Naive thymus-derived CD8-positive, alpha-beta T cell (primary cell): ENCODE results near the gene TECPR1. TPM values are rescaled to one million over a fixed set of nuclear protein-coding genes. Genes with fewer than 3 reads are reported as not detected.
A peak's percentile ranks its signal among the peaks of the same experiment; 100 is the strongest.

Experiments used
- ATAC-seq, 2 donors: fragments of 150-1000 bp; cut with Tn5 transposase in 1 of 2; sonication (Bioruptor Pico), chemical (Tn5 transposase) in 1 of 2; 1 replicate in 1 of 2; 2 replicates in 1 of 2; pipeline ENCODE4 v1.10.0; 2021; ENCODE audit warnings: mild to moderate bottlenecking in 2 of 2, moderate library complexity in 2 of 2
- POLR2A ChIA-PET: fragments of 350-600 bp; sonication (Branson Sonifier 250); formaldehyde crosslinking; loops from one replicate; lab custom pipeline; 2021; ENCODE audit warnings: antibody characterized with exemption; lab: Charles Lee
- DNase-seq, 10 donors: peaks; one replicate each; pipeline versions ENCODE4 v3.0.0 to v3.0.0-alpha.2; 2020 to 2022
- H3K27ac Mint-ChIP-seq, 10 donors: one replicate each; pipeline ENCODE4 v1.8.0; 2020 to 2022; ENCODE audit warnings: mild to moderate bottlenecking in 10 of 10, mixed read lengths in 10 of 10, moderate library complexity in 4 of 10, inconsistent platforms in 1 of 10
- H3K27me3 Mint-ChIP-seq, 5 donors: one replicate each; pipeline ENCODE4 v1.8.0; 2021 to 2022; ENCODE audit warnings: mixed read lengths in 5 of 5
- H3K36me3 Mint-ChIP-seq, 3 donors: one replicate each; pipeline ENCODE4 v1.8.0; 2020 to 2022; ENCODE audit warnings: mixed read lengths in 3 of 3, mild to moderate bottlenecking in 2 of 3, inconsistent platforms in 1 of 3
- H3K4me1 Mint-ChIP-seq, 4 donors: one replicate each; pipeline ENCODE4 v1.8.0; 2021 to 2022; ENCODE audit warnings: mixed read lengths in 4 of 4
- H3K4me3 Mint-ChIP-seq, 10 donors: one replicate each; pipeline ENCODE4 v1.8.0; 2020 to 2022; ENCODE audit warnings: mild to moderate bottlenecking in 10 of 10, mixed read lengths in 10 of 10, moderate library complexity in 6 of 10, inconsistent platforms in 1 of 10
- H3K9me3 Mint-ChIP-seq, 9 donors: one replicate each; pipeline ENCODE4 v1.8.0; 2020 to 2022; ENCODE audit warnings: mixed read lengths in 9 of 9, mild to moderate bottlenecking in 3 of 9, inconsistent platforms in 1 of 9, moderate library complexity in 1 of 9
- polyA plus RNA-seq, 3 donors: library from polyadenylated mRNA; unstranded; fragments of 300-500 nt; fragmentation: Illumina TruSeq; gene quantifications; one replicate each; pipeline ENCODE4 v1.2.3, GENCODE V29; 2021
- total RNA-seq, 8 experiments: library from RNA in 2 of 8; stranded (reverse) in 2 of 8; gene quantifications; one replicate each; pipeline ENCODE4 v1.2.3 and lab custom pipeline; 2021 to 2026

TECPR1 gene
- total and polyA plus RNA-seq, 5 experiments from 2014 or later = 18.5 to 181 (median 40.2) TPM

- POLR2A ChIA-PET = interaction anchor here (1.0 to 4.6 kb wide), 5 partner anchors 9 to 39 kb away, joined by 3 to 21 read pairs (median 4); no protein-coding TSS in a partner anchor
- no peak for DNase-seq
- H3K9me3 Mint-ChIP-seq = no peaks in the 10 kb centered on the region
- peak overlapping the region; percentile 59 to 84 (median 68) for H3K4me3 Mint-ChIP-seq
- H3K27me3 Mint-ChIP-seq = no peaks in the 10 kb centered on the region
- H3K36me3 Mint-ChIP-seq = peaks cover 0 to 27% (median 0%) of the 10 kb centered on the region in 3 donors
- H3K27ac Mint-ChIP-seq = peak overlapping the region in 8 of 10 donors; percentile 13 to 76 (median 42)
- peaks cover 2 to 21% (median 9%) of the 10 kb centered on the region in 4 donors for H3K4me1 Mint-ChIP-seq
- ATAC-seq = no peak
Measured at GRCh38 chr7:98211676-98212531, 40.1 kb downstream of the TECPR1 start.

- POLR2A ChIA-PET = interaction anchor here (2.4 to 4.6 kb wide), 2 partner anchors 8 to 40 kb away, joined by 17 to 21 read pairs; no protein-coding TSS in a partner anchor
- no peaks in the 10 kb centered on the region for H3K27me3 Mint-ChIP-seq
- H3K9me3 Mint-ChIP-seq = no peaks in the 10 kb centered on the region
- H3K36me3 Mint-ChIP-seq = peaks cover 0 to 26% (median 0%) of the 10 kb centered on the region in 3 donors
- peak in 2 of 10 donors; percentile 38 to 44 for DNase-seq
- H3K4me3 Mint-ChIP-seq = peak within 1 kb of the TSS; percentile 62 to 84 (median 68)
- peak within 1 kb of the TSS in 8 of 10 donors; percentile 13 to 76 (median 47) for H3K27ac Mint-ChIP-seq
- peaks cover 2 to 25% (median 9%) of the 10 kb centered on the region in 4 donors for H3K4me1 Mint-ChIP-seq
- ATAC-seq = peak; percentile 31 to 45
Measured at GRCh38 chr7:98211221-98211675, 40.8 kb downstream of the TECPR1 start, which contains the start of gene BHLHA15. Gene BHLHA15 (plus strand): TSS chr7:98211439. CDS start chr7:98212310, 871 bp downstream.

- H3K27ac Mint-ChIP-seq = peak overlapping the region in 3 of 10 donors; percentile 24 to 67 (median 43)
- H3K27me3 Mint-ChIP-seq = no peaks in the 10 kb centered on the region
- H3K4me3 Mint-ChIP-seq = peak overlapping the region in 6 of 10 donors; percentile 18 to 75 (median 58)
- peaks cover 5 to 31% (median 13%) of the 10 kb centered on the region in 4 donors for H3K4me1 Mint-ChIP-seq
- no peak for DNase-seq
- POLR2A ChIA-PET = interaction anchor here (2.4 to 4.6 kb wide), 2 partner anchors 8 to 40 kb away, joined by 17 to 21 read pairs; no protein-coding TSS in a partner anchor
- H3K9me3 Mint-ChIP-seq = no peaks in the 10 kb centered on the region
- peaks cover 0 to 27% (median 5%) of the 10 kb centered on the region in 3 donors for H3K36me3 Mint-ChIP-seq
- ATAC-seq = peak in 1 of 2 donors; percentile 15
Measured at GRCh38 chr7:98210513-98211220, 41.4 kb downstream of the TECPR1 start.

DNA sequence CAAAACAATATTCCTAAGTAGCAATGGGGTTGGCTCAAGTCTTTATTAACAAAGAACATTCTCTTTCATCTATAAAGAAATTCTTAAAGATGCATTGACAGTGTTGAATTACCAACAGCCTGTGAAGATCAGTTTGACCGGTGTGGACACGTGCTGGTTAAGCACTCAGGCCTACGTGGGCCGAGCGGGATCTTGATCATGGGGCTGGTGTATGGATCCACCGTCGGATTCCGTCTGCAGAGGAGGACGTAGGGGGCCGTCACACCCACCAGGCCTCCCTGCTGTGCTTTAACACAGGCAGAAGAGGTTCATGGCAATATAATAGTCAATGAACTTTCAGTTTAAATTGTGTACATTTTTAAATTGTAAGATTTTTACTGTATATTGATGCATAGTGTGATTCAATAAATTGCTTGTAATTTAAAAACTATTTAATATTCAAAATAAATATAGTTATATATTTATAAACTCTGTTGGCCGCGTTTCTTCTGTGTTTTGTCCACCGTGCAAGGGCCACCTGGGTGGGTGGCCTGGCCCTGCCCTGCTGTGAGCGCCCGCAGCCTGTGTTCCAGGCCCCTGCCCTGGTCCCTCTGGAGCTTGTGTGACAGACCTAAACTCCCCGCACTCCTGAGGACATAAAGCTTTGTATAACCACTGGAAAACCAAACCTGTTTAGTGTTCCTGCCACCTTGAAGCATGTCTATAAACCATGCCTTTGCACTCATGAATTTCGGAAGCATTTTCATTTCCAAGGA lies 42.7 kb downstream of the TECPR1 start:
- DNase-seq = no peak
- Mint-ChIP-seq H3K9me3 (no peaks in the 10 kb centered on the region), H3K27me3 (no peaks in the 10 kb centered on the region), H3K36me3 (peaks cover 0 to 30% (median 6%) of the 10 kb centered on the region in 3 donors), H3K4me3 (peak overlapping the region; percentile 50 to 75 (median 68)), H3K4me1 (peaks cover 8 to 42% (median 24%) of the 10 kb centered on the region in 4 donors), H3K27ac (peak overlapping the region; percentile 11 to 71 (median 48))
- no peak for ATAC-seq
- POLR2A ChIA-PET = interaction anchor here (0.6 kb wide), 1 partner anchor 963 kb away, joined by 3 read pairs; no protein-coding TSS in a partner anchor

- ATAC-seq = no peak
- DNase-seq = no peak
- Mint-ChIP-seq H3K9me3 (no peaks in the 10 kb centered on the region), H3K4me1 (peaks cover 24 to 59% (median 48%) of the 10 kb centered on the region in 4 donors), H3K27ac (peak overlapping the region in 4 of 10 donors; percentile 25 to 79 (median 68)), H3K4me3 (peak overlapping the region in 3 of 10 donors; percentile 23 to 54 (median 32)), H3K27me3 (no peaks in the 10 kb centered on the region), H3K36me3 (peaks cover 0 to 30% (median 6%) of the 10 kb centered on the region in 3 donors)
- POLR2A ChIA-PET = no interaction called here
Measured at GRCh38 chr7:98206451-98207330, 45.3 kb downstream of the TECPR1 start.

GRCh38 chr7:98205162-98205845 lies 46.7 kb downstream of the TECPR1 start:
- POLR2A ChIA-PET = interaction anchor here (0.5 to 5.4 kb wide), 2 partner anchors 45 to 200 kb away, joined by 8 to 84 read pairs; partner anchors contain the start of gene TECPR1
- no peaks in the 10 kb centered on the region for H3K27me3 Mint-ChIP-seq
- peaks cover 0 to 30% (median 6%) of the 10 kb centered on the region in 3 donors for H3K36me3 Mint-ChIP-seq
- no peaks in the 10 kb centered on the region for H3K9me3 Mint-ChIP-seq
- peak overlapping the region in 9 of 10 donors; percentile 29 to 95 (median 79) for H3K4me3 Mint-ChIP-seq
- ATAC-seq (no peak), DNase-seq (no peak)
- peak overlapping the region; percentile 41 to 98 (median 78) for H3K27ac Mint-ChIP-seq
- peaks cover 30 to 71% (median 61%) of the 10 kb centered on the region in 4 donors for H3K4me1 Mint-ChIP-seq

DNA sequence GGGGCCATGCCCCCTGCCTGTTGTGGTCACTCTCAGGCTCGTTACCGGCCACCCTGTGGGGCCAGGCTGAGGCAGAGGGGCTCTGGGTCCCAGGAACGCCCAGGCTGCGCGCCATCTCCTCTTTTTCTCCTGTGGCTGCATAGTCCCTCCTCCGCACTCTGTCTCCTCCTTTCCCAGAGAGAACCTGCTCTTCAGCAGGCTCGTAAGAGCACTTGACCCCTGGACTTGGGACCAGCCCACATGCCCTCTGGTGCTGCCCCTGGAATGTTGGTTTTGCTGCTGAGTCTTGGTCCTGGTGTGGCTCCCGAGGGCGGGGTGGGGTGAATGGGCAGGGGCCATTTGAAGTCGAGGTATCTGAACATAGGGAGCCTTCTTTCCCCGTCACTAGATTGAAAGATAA lies 47.4 kb downstream of the TECPR1 start:
- Mint-ChIP-seq H3K27ac (peak overlapping the region; percentile 41 to 98 (median 78)), H3K9me3 (no peaks in the 10 kb centered on the region), H3K4me3 (peak overlapping the region in 9 of 10 donors; percentile 29 to 95 (median 81)), H3K36me3 (peaks cover 0 to 30% (median 8%) of the 10 kb centered on the region in 3 donors), H3K27me3 (no peaks in the 10 kb centered on the region), H3K4me1 (peaks cover 34 to 72% (median 64%) of the 10 kb centered on the region in 4 donors)
- ATAC-seq = no peak
- no peak for DNase-seq
- POLR2A ChIA-PET = interaction anchor here (5.4 kb wide), 1 partner anchor 46 kb away, joined by 84 read pairs; the partner anchor contains the start of gene TECPR1

GRCh38 chr7:98203964-98204605 lies 47.9 kb downstream of the TECPR1 start:
- Mint-ChIP-seq H3K27ac (peak overlapping the region; percentile 77 to 98 (median 96)), H3K9me3 (peaks cover 0 to 3% (median 0%) of the 10 kb centered on the region in 9 donors), H3K27me3 (no peaks in the 10 kb centered on the region), H3K4me1 (peaks cover 35 to 73% (median 67%) of the 10 kb centered on the region in 4 donors), H3K4me3 (peak overlapping the region; percentile 81 to 95 (median 90)), H3K36me3 (peaks cover 0 to 30% (median 11%) of the 10 kb centered on the region in 3 donors)
- ATAC-seq (no peak), DNase-seq (no peak)
- POLR2A ChIA-PET = interaction anchor here (0.6 to 5.4 kb wide), 6 partner anchors 8 to 674 kb away, joined by 3 to 84 read pairs (median 10); partner anchors contain the start of genes BHLHA15, TECPR1 and TRRAP

- Mint-ChIP-seq H3K27ac (peak overlapping the region; percentile 77 to 98 (median 96)), H3K36me3 (peaks cover 0 to 27% (median 13%) of the 10 kb centered on the region in 3 donors), H3K4me3 (peak overlapping the region; percentile 81 to 95 (median 90)), H3K4me1 (peaks cover 36 to 73% (median 69%) of the 10 kb centered on the region in 4 donors), H3K9me3 (peaks cover 0 to 4% (median 0%) of the 10 kb centered on the region in 9 donors), H3K27me3 (no peaks in the 10 kb centered on the region)
- DNase-seq = peak in 2 of 10 donors; percentile 9 to 32
- POLR2A ChIA-PET = interaction anchor here (0.5 to 5.4 kb wide), 18 partner anchors 9 to 675 kb away, joined by 3 to 84 read pairs (median 5); partner anchors contain the start of genes BHLHA15, TECPR1 and TRRAP
- ATAC-seq = peak; percentile 30 to 35
Measured at GRCh38 chr7:98203261-98203963, 48.6 kb downstream of the TECPR1 start.
